Measurements from ENCODE around the gene TF. TPM values are rescaled to one million over a fixed set of nuclear protein-coding genes. Genes with fewer than 3 reads are reported as not detected.

The TF gene
- total RNA-seq, 4 donors from 2014 or later = 0.70 to 2.4 TPM; not detected in 2

- H3K27me3 ChIP-seq = peaks cover 0 to 5% of the 10 kb centered on the region in 2 donors
- H3K36me3 ChIP-seq = no peaks in the 10 kb centered on the region
- TF ChIP-seq CTCF (IDR thresholded peaks at IDR 0.05) = no peak
- no peak for TF ChIP-seq POLR2A (IDR thresholded peaks at IDR 0.05)
- peak overlapping the region in 2 of 4 donors; percentile 18 to 19 for H3K4me3 ChIP-seq
- H3K4me1 ChIP-seq = no peaks in the 10 kb centered on the region
- DNase-seq = no peak
- no peaks in the 10 kb centered on the region for H3K9me3 ChIP-seq
- H3K27ac ChIP-seq = no peak overlapping the region
Observed at GRCh38 chr3:133746712-133747066, 496 bp downstream of the TF start.

GRCh38 chr3:133747373-133747772 lies 1.2 kb downstream of the TF start:
- H3K9me3 ChIP-seq = no peaks in the 10 kb centered on the region
- TF ChIP-seq CTCF (IDR thresholded peaks at IDR 0.05) (no peak), POLR2A (IDR thresholded peaks at IDR 0.05) (no peak)
- DNase-seq = no peak
- no peak overlapping the region for H3K4me3 ChIP-seq
- no peaks in the 10 kb centered on the region for H3K4me1 ChIP-seq
- H3K36me3 ChIP-seq = no peaks in the 10 kb centered on the region
- H3K27me3 ChIP-seq = peaks cover 0 to 5% of the 10 kb centered on the region in 2 donors
- H3K27ac ChIP-seq = no peak overlapping the region

- Histone ChIP-seq H3K9me3 (no peaks in the 10 kb centered on the region), H3K36me3 (no peaks in the 10 kb centered on the region), H3K27ac (no peak overlapping the region), H3K4me3 (no peak overlapping the region), H3K4me1 (no peaks in the 10 kb centered on the region), H3K27me3 (peaks cover 0 to 5% of the 10 kb centered on the region in 2 donors)
- no peak for DNase-seq
- TF ChIP-seq POLR2A (IDR thresholded peaks at IDR 0.05) = no peak
- TF ChIP-seq CTCF (IDR thresholded peaks at IDR 0.05) = no peak
Observed at GRCh38 chr3:133747907-133748639, 1.9 kb downstream of the TF start.

- Histone ChIP-seq H3K4me3 (no peak overlapping the region), H3K9me3 (no peaks in the 10 kb centered on the region), H3K36me3 (no peaks in the 10 kb centered on the region), H3K27me3 (peaks cover 0 to 5% of the 10 kb centered on the region in 2 donors), H3K4me1 (no peaks in the 10 kb centered on the region), H3K27ac (no peak overlapping the region)
- TF ChIP-seq POLR2A (IDR thresholded peaks at IDR 0.05) (no peak), CTCF (IDR thresholded peaks at IDR 0.05) (no peak)
- no peak for DNase-seq
Observed at GRCh38 chr3:133749427-133750258, 3.5 kb downstream of the TF start.

- Histone ChIP-seq H3K36me3 (no peaks in the 10 kb centered on the region), H3K27ac (no peak overlapping the region), H3K9me3 (no peaks in the 10 kb centered on the region), H3K4me3 (no peak overlapping the region), H3K27me3 (peaks cover 0 to 5% of the 10 kb centered on the region in 2 donors), H3K4me1 (no peaks in the 10 kb centered on the region)
- no peak for DNase-seq
- TF ChIP-seq CTCF (IDR thresholded peaks at IDR 0.05) (no peak), POLR2A (IDR thresholded peaks at IDR 0.05) (no peak)
Observed at GRCh38 chr3:133750259-133750656, 4.1 kb downstream of the TF start.
